HepG2 (cell line): ENCODE measurements around the gene CTBP1. TPM values are rescaled to one million over a fixed set of nuclear protein-coding genes. Genes with fewer than 3 reads are reported as not detected.

ENCODE experiments used
- HES4 ChIP-seq: sonication (generic); formaldehyde crosslinking; IDR thresholded peaks from 2 replicates; pipeline ENCODE4 v1.9.0; 2021; ENCODE audit warnings: mild to moderate bottlenecking, missing genetic modification reagents, borderline replicate concordance
- HNF4G ChIP-seq, 2 experiments: sonication (generic) in 1 of 2; formaldehyde crosslinking in 1 of 2; IDR thresholded peaks; 2 replicates each; pipeline versions ENCODE4 v1.4.0 to v1.6.1; 2011 to 2020; ENCODE audit warnings: borderline replicate concordance in 2 of 2, low read depth in 2 of 2, mild to moderate bottlenecking in 2 of 2, low read length in 1 of 2, missing genetic modification reagents in 1 of 2, moderate library complexity in 1 of 2
- KDM5A ChIP-seq: fragments of 200-600 bp; sonication (generic); IDR thresholded peaks from 2 replicates; pipeline ENCODE4 v1.7.0; 2018; ENCODE audit warnings: antibody characterized with exemption, mild to moderate bottlenecking, low read length, borderline replicate concordance
- PHF20 ChIP-seq: sonication (generic); formaldehyde crosslinking; IDR thresholded peaks from 2 replicates; pipeline ENCODE4 v1.5.0; 2020; ENCODE audit warnings: mild to moderate bottlenecking, missing genetic modification reagents
- SALL2 ChIP-seq: sonication (generic); formaldehyde crosslinking; IDR thresholded peaks from 2 replicates; pipeline ENCODE4 v1.8.1; 2023; ENCODE audit warnings: mild to moderate bottlenecking, missing genetic modification reagents, inconsistent platforms
- ZNF274 ChIP-seq: sonication (generic); formaldehyde crosslinking; IDR thresholded peaks from 2 replicates; pipeline ENCODE4 v1.5.1; 2020; ENCODE audit warnings: mild to moderate bottlenecking, missing genetic modification reagents
- ZNF501 ChIP-seq: sonication (generic); formaldehyde crosslinking; IDR thresholded peaks from 2 replicates; pipeline ENCODE4 v1.5.1; 2020; ENCODE audit warnings: mild to moderate bottlenecking, moderate library complexity, missing genetic modification reagents
- ZNF556 ChIP-seq: sonication (generic); formaldehyde crosslinking; IDR thresholded peaks from 2 replicates; pipeline ENCODE4 v1.4.0; 2020; ENCODE audit warnings: mild to moderate bottlenecking, missing genetic modification reagents, borderline replicate concordance
- ZNF766 ChIP-seq: sonication (generic); formaldehyde crosslinking; IDR thresholded peaks from 2 replicates; pipeline ENCODE4 v1.5.0; 2020; ENCODE audit warnings: missing genetic modification reagents, borderline replicate concordance
- polyA plus RNA-seq, 8 experiments: library from polyadenylated mRNA; depleted of rRNA in 3 of 8; stranded (reverse) in 7 of 8; unstranded in 1 of 8; fragments of >200 nt; fragmentation: Illumina TruSeq in 4 of 8; extraction: Trizol in 4 of 8; gene quantifications; 2 replicates each; pipeline versions ENCODE4 v1.2.1 to v1.2.3, GENCODE V29; 2011 to 2016; ENCODE audit warnings: low read depth in 4 of 8, missing spikeins in 1 of 8, mixed read lengths in 1 of 8; ENCODE audit not compliant: insufficient read depth in 1 of 8
- total RNA-seq, 5 experiments: library from RNA; depleted of rRNA; stranded (reverse); fragments of >200 nt; fragmentation: Illumina TruSeq; extraction: Trizol; gene quantifications; 2 replicates each; pipeline ENCODE4 v1.2.3, GENCODE V29; 2016; ENCODE audit warnings: low read depth in 1 of 5
- TF ChIP-seq, protein P1 (sequence below): sonication (generic); formaldehyde crosslinking; IDR thresholded peaks from 2 replicates; pipeline ENCODE4 v1.5.0; 2020; ENCODE audit warnings: mild to moderate bottlenecking, missing genetic modification reagents
- TF ChIP-seq, protein P2 (sequence below), 2 experiments: sonication (generic) in 1 of 2; formaldehyde crosslinking in 1 of 2; IDR thresholded peaks; 2 replicates each; pipeline versions ENCODE4 v1.4.0 to v1.6.1; 2016 to 2020; ENCODE audit warnings: borderline replicate concordance in 1 of 2, low read depth in 1 of 2, mild to moderate bottlenecking in 1 of 2, missing genetic modification reagents in 1 of 2
- TF ChIP-seq, protein P3 (sequence below), 2 experiments: fragments of 450-650 bp in 1 of 2; sonication (generic) in 1 of 2; formaldehyde crosslinking; IDR thresholded peaks; 2 replicates each; pipeline versions ENCODE4 v1.5.0 to v1.8.0; 2020 to 2022; ENCODE audit warnings: mild to moderate bottlenecking in 1 of 2, missing genetic modification reagents in 1 of 2
- TF ChIP-seq, protein P4 (sequence below): sonication (generic); formaldehyde crosslinking; IDR thresholded peaks from 2 replicates; pipeline ENCODE4 v1.8.1; 2023; ENCODE audit warnings: missing genetic modification reagents, inconsistent platforms, borderline replicate concordance
- TF ChIP-seq, protein P5 (sequence below): sonication (generic); formaldehyde crosslinking; IDR thresholded peaks from 2 replicates; pipeline ENCODE4 v1.5.0; 2020; ENCODE audit warnings: missing genetic modification reagents
- TF ChIP-seq, protein P6 (sequence below): sonication (generic); formaldehyde crosslinking; IDR thresholded peaks from 2 replicates; pipeline ENCODE4 v1.5.0; 2020; ENCODE audit warnings: missing genetic modification reagents

CTBP1 gene
- total and polyA plus RNA-seq, 2 of the 13 experiments (the other 11 are each of a cell fraction or from before 2014, with no cell fraction given): 78.5 to 112 TPM

DNA sequence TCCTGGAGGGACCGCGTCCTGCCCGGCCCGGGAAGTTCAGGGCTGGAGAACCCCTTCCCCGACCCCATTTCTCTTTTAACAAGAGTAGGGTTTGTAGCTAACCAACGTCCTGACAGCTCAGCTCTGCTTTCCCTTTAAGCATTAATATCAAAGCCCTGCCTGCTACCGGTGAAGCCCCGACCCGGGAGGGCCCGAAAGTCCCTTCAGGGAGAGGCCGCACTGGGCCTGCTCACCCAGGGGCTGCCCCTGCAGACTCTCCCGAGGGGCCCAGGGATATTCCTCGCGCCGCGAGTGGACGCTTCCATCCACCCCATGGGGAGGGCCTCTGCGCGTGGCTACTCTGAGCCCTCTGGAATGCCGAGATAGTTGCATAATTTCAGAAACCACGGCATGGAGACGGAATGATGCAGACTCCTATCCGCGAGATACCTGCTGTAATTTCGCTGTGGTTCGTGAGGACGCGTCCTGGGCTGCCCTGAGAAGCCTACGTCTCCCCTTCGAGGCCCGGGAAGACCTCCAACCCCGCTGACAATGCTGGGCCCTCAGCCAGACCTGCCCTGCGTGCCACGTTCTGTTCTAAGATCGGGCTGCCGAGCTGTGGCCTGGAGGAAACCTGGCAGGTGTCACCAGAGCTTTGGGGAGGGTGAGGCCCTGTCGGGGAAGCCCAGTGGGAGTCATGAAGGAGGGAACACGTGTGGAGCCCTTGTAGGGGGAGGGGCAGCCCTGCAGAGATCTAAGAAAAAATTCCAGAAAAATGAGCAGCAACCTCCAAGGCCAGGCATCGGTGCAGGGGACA, 999 bp upstream of the CTBP1 start (continued):
- TF ChIP-seq, protein P1, sequence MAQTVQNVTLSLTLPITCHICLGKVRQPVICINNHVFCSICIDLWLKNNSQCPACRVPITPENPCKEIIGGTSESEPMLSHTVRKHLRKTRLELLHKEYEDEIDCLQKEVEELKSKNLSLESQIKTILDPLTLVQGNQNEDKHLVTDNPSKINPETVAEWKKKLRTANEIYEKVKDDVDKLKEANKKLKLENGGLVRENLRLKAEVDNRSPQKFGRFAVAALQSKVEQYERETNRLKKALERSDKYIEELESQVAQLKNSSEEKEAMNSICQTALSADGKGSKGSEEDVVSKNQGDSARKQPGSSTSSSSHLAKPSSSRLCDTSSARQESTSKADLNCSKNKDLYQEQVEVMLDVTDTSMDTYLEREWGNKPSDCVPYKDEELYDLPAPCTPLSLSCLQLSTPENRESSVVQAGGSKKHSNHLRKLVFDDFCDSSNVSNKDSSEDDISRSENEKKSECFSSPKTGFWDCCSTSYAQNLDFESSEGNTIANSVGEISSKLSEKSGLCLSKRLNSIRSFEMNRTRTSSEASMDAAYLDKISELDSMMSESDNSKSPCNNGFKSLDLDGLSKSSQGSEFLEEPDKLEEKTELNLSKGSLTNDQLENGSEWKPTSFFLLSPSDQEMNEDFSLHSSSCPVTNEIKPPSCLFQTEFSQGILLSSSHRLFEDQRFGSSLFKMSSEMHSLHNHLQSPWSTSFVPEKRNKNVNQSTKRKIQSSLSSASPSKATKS (CRISPR knock-in tag): 0 out of 2 replicates have a peak, but pooled peaks have one; percentile 22
- TF ChIP-seq, protein P2, sequence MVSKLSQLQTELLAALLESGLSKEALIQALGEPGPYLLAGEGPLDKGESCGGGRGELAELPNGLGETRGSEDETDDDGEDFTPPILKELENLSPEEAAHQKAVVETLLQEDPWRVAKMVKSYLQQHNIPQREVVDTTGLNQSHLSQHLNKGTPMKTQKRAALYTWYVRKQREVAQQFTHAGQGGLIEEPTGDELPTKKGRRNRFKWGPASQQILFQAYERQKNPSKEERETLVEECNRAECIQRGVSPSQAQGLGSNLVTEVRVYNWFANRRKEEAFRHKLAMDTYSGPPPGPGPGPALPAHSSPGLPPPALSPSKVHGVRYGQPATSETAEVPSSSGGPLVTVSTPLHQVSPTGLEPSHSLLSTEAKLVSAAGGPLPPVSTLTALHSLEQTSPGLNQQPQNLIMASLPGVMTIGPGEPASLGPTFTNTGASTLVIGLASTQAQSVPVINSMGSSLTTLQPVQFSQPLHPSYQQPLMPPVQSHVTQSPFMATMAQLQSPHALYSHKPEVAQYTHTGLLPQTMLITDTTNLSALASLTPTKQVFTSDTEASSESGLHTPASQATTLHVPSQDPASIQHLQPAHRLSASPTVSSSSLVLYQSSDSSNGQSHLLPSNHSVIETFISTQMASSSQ (IDR thresholded peaks at IDR 0.05; ENCODE audit: low read depth): no peak
- TF ChIP-seq, protein P2 (CRISPR knock-in tag; IDR thresholded peaks at IDR 0.05; ENCODE audit: borderline replicate concordance): 0 out of 2 replicates have a peak, but pooled peaks have one; percentile 19
- TF ChIP-seq, protein P3, sequence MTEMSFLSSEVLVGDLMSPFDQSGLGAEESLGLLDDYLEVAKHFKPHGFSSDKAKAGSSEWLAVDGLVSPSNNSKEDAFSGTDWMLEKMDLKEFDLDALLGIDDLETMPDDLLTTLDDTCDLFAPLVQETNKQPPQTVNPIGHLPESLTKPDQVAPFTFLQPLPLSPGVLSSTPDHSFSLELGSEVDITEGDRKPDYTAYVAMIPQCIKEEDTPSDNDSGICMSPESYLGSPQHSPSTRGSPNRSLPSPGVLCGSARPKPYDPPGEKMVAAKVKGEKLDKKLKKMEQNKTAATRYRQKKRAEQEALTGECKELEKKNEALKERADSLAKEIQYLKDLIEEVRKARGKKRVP (CRISPR knock-in tag; IDR thresholded peaks at IDR 0.05): 0 out of 4 replicates have a peak, but pooled peaks of 1 of the 2 experiments have one; percentile 18
- no peak for TF ChIP-seq HNF4G (IDR thresholded peaks at IDR 0.05; ENCODE audit: borderline replicate concordance, low read depth, low read length)
- no peak for TF ChIP-seq HNF4G (CRISPR knock-in tag; IDR thresholded peaks at IDR 0.05; ENCODE audit: borderline replicate concordance, low read depth)
- TF ChIP-seq SALL2: 0 out of 2 replicates have a peak, but pooled peaks have one; percentile 37
- TF ChIP-seq ZNF556 (CRISPR knock-in tag): 0 out of 2 replicates have a peak, but pooled peaks have one; percentile 17
- TF ChIP-seq ZNF501 (CRISPR knock-in tag): peak; percentile 77
- TF ChIP-seq, protein P4, sequence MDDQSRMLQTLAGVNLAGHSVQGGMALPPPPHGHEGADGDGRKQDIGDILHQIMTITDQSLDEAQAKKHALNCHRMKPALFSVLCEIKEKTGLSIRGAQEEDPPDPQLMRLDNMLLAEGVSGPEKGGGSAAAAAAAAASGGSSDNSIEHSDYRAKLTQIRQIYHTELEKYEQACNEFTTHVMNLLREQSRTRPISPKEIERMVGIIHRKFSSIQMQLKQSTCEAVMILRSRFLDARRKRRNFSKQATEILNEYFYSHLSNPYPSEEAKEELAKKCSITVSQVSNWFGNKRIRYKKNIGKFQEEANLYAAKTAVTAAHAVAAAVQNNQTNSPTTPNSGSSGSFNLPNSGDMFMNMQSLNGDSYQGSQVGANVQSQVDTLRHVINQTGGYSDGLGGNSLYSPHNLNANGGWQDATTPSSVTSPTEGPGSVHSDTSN (CRISPR knock-in tag): 0 out of 2 replicates have a peak, but pooled peaks have one; percentile 51
- peak; percentile 34; the same call in 1 of the 2 replicates for TF ChIP-seq ZNF766
- TF ChIP-seq, protein P5, sequence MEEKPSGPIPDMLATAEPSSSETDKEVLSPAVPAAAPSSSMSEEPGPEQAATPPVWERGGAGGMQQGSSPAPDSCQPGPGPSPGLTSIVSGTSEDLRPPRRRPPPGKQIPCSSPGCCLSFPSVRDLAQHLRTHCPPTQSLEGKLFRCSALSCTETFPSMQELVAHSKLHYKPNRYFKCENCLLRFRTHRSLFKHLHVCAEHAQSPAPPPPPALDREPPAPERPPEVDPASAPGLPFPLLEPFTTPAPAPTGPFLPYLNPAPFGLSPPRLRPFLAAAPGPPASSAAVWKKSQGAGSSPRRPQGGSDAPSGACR (CRISPR knock-in tag): peak; percentile 47
- TF ChIP-seq ZNF274 (CRISPR knock-in tag): peak; percentile 72
- TF ChIP-seq PHF20 (CRISPR knock-in tag): peak; percentile 33; the same call in 1 of the 2 replicates
- TF ChIP-seq HES4 (CRISPR knock-in tag): no peak
- TF ChIP-seq, protein P6, sequence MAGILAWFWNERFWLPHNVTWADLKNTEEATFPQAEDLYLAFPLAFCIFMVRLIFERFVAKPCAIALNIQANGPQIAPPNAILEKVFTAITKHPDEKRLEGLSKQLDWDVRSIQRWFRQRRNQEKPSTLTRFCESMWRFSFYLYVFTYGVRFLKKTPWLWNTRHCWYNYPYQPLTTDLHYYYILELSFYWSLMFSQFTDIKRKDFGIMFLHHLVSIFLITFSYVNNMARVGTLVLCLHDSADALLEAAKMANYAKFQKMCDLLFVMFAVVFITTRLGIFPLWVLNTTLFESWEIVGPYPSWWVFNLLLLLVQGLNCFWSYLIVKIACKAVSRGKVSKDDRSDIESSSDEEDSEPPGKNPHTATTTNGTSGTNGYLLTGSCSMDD: 0 out of 2 replicates have a peak, but pooled peaks have one; percentile 40
- peak; percentile 27; the same call in 1 of the 2 replicates for TF ChIP-seq KDM5A
